K562 (cell line): Measurements from ENCODE around the gene GPATCH4. TPM values are rescaled to one million over a fixed set of nuclear protein-coding genes. Genes with fewer than 3 reads are reported as not detected.

Experiments used
- CBX2 ChIP-seq: fragments of 200-600 bp; sonication (generic); IDR thresholded peaks from one replicate; pipeline ENCODE4 v1.6.1; 2012; ENCODE audit warnings: mild to moderate bottlenecking, low read length, inconsistent platforms; ENCODE audit not compliant: insufficient read depth, poor library complexity, severe bottlenecking
- FOXM1 ChIP-seq, 2 experiments: fragments of 450-650 bp in 1 of 2; sonication (generic) in 1 of 2; formaldehyde crosslinking in 1 of 2; IDR thresholded peaks; 2 replicates each; pipeline versions ENCODE4 v1.6.1 to v1.9.0; 2017 to 2022; ENCODE audit warnings: low read depth in 2 of 2, mild to moderate bottlenecking in 2 of 2, missing genetic modification reagents in 1 of 2, moderate library complexity in 1 of 2
- HMG20B ChIP-seq: fragments of 250-450 bp; sonication (Bioruptor Pico); IDR thresholded peaks from 2 replicates; pipeline ENCODE4 v1.5.0; 2021; ENCODE audit warnings: mild to moderate bottlenecking
- MYBL2 ChIP-seq, 2 experiments: fragments of 450-650 bp in 1 of 2; sonication (generic) in 1 of 2; formaldehyde crosslinking in 1 of 2; IDR thresholded peaks; 2 replicates each; pipeline versions ENCODE4 v1.6.1 to v1.8.1; 2017 to 2022; ENCODE audit warnings: borderline replicate concordance in 1 of 2, inconsistent platforms in 1 of 2, low read depth in 1 of 2, mild to moderate bottlenecking in 1 of 2, missing genetic modification reagents in 1 of 2, moderate library complexity in 1 of 2
- PTRF ChIP-seq: fragments of 450-650 bp; IDR thresholded peaks from 2 replicates; pipeline ENCODE4 v1.6.1; 2016; ENCODE audit warnings: mild to moderate bottlenecking, missing genetic modification characterization, missing compliant biosample characterization
- RBM22 ChIP-seq: fragments of 200-400 bp; formaldehyde crosslinking; IDR thresholded peaks from 2 replicates; pipeline ENCODE4 v1.6.1; 2018; ENCODE audit warnings: low read length, low read depth; ENCODE audit not compliant: poor library complexity, severe bottlenecking
- TEAD1 ChIP-seq, 2 experiments: fragments of 450-650 bp in 1 of 2; sonication (generic) in 1 of 2; formaldehyde crosslinking; IDR thresholded peaks; 2 replicates each; pipeline versions ENCODE4 v1.4.0 to v1.8.0; 2020 to 2022; ENCODE audit warnings: mild to moderate bottlenecking in 2 of 2, missing genetic modification reagents in 1 of 2
- ZNF445 ChIP-seq: fragments of 250-450 bp; sonication (Bioruptor Pico); IDR thresholded peaks from 2 replicates; pipeline ENCODE4 v1.4.0; 2020; ENCODE audit warnings: low read depth, mild to moderate bottlenecking, moderate library complexity
- polyA plus RNA-seq, 8 experiments: library from polyadenylated mRNA; depleted of rRNA in 4 of 8; stranded (reverse) in 5 of 8; unstranded in 3 of 8; fragments of >200 nt; fragmentation: Nextera tagmentation in 2 of 8; fragmentation: Illumina TruSeq in 1 of 8; extraction: Ambion mirVana in 2 of 8; extraction: Trizol in 1 of 8; gene quantifications; 2 replicates each; pipeline versions ENCODE4 v1.2.1 to v1.2.3, GENCODE V29; 2011 to 2014; ENCODE audit warnings: inconsistent platforms in 1 of 8, missing spikeins in 1 of 8
- total RNA-seq, 7 experiments: library from RNA; depleted of rRNA in 6 of 7; stranded (reverse); fragments of >200 nt in 6 of 7; fragmentation: Illumina TruSeq in 2 of 7; extraction: Trizol in 2 of 7; gene quantifications; 2 replicates each; pipeline versions ENCODE4 v1.2.1 to v1.2.3, GENCODE V29; 2011 to 2021; ENCODE audit warnings: low replicate concordance in 1 of 7
- TF ChIP-seq, protein P1 (sequence below): fragments of 250-450 bp; sonication (Bioruptor Pico); IDR thresholded peaks from 2 replicates; pipeline ENCODE4 v1.4.0; 2020
- TF ChIP-seq, protein P2 (sequence below): IDR thresholded peaks from 2 replicates; pipeline ENCODE4 v1.6.1; 2011; ENCODE audit warnings: borderline replicate concordance, low read depth, mild to moderate bottlenecking, moderate library complexity, low read length; ENCODE audit not compliant: insufficient read depth, poor library complexity, severe bottlenecking
- TF ChIP-seq, protein P3 (sequence below), 2 experiments: IDR thresholded peaks; 2 replicates each; pipeline ENCODE4 v1.6.1; 2012; ENCODE audit warnings: improper control_type of control experiment in 2 of 2, low read depth in 2 of 2, low read length in 2 of 2, borderline replicate concordance in 1 of 2
- TF ChIP-seq, protein P4 (sequence below), 2 experiments: fragments of 450-650 bp; IDR thresholded peaks; 2 replicates each; pipeline ENCODE4 v1.6.1; 2016
- TF ChIP-seq, protein P5 (sequence below): fragments of 450-650 bp; formaldehyde crosslinking; IDR thresholded peaks from 2 replicates; pipeline ENCODE4 v1.4.0; 2022; ENCODE audit warnings: mild to moderate bottlenecking, moderate library complexity
- TF ChIP-seq, protein P6 (sequence below): fragments of 450-650 bp; IDR thresholded peaks from 2 replicates; pipeline ENCODE4 v1.6.1; 2017; ENCODE audit warnings: antibody characterized with exemption

Gene GPATCH4
- total and polyA plus RNA-seq, 9 of the 15 experiments (the other 6 are each of a cell fraction or from before 2014, with no cell fraction given), result 43.7 to 105 (median 76.5) TPM

DNA sequence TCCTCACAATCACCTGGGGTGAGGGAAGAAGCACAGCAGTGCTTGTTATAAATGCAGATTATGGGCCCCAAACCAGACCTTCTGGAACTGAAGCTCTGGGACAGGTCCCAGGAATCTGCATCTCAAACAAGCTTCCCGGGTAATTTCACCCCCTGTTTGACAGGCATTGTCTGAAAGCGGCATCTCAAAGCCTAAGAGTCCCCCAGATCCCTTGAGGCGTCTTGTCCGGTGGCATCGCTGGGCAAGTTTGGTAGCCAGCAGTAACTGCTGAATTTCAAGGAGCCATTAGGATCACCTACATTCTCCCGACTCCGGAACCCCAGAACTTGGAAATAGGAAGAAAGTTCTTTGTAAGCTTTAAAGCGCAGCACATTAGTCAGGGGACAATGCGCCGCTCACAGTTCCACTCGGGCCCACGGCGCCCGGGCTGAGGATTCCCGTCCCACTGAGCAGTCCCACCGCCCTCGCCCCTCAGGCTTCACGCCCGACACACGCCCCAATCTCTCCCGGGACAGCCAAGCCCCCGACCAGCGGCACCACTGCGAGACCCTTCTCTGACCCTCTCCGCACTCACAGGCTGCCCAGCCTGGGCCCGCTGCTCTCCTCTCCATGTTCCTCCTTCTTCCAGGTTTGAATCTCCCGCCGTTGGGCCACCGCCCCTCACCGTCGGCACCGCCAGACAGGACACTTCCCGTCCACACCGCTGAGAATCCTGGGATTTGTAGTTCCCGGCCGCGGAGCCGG, 29.2 kb downstream of the GPATCH4 start, which contains the start of gene IQGAP3 (continued):
- TF ChIP-seq HMG20B (CRISPR knock-in tag) (no peak), TEAD1 (CRISPR knock-in tag; IDR thresholded peaks at IDR 0.05) (no peak), ZNF445 (no peak), MYBL2 (IDR thresholded peaks at IDR 0.05; ENCODE audit: low read depth) (peak; percentile 95), MYBL2 (CRISPR knock-in tag; IDR thresholded peaks at IDR 0.05; ENCODE audit: borderline replicate concordance) (peak; percentile 62; the same call in 1 of the 2 replicates), FOXM1 (IDR thresholded peaks at IDR 0.05; ENCODE audit: low read depth) (peak; percentile 56; the same call in 1 of the 2 replicates), FOXM1 (CRISPR knock-in tag; IDR thresholded peaks at IDR 0.05; ENCODE audit: low read depth) (no peak), RBM22 (no peak), PTRF (no peak), CBX2 (no peak)
- TF ChIP-seq, protein P1, sequence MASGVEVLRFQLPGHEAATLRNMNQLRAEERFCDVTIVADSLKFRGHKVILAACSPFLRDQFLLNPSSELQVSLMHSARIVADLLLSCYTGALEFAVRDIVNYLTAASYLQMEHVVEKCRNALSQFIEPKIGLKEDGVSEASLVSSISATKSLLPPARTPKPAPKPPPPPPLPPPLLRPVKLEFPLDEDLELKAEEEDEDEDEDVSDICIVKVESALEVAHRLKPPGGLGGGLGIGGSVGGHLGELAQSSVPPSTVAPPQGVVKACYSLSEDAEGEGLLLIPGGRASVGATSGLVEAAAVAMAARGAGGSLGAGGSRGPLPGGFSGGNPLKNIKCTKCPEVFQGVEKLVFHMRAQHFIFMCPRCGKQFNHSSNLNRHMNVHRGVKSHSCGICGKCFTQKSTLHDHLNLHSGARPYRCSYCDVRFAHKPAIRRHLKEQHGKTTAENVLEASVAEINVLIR (CRISPR knock-in tag), result no peak; the same call in 1 of the 2 replicates
- TF ChIP-seq, protein P2, sequence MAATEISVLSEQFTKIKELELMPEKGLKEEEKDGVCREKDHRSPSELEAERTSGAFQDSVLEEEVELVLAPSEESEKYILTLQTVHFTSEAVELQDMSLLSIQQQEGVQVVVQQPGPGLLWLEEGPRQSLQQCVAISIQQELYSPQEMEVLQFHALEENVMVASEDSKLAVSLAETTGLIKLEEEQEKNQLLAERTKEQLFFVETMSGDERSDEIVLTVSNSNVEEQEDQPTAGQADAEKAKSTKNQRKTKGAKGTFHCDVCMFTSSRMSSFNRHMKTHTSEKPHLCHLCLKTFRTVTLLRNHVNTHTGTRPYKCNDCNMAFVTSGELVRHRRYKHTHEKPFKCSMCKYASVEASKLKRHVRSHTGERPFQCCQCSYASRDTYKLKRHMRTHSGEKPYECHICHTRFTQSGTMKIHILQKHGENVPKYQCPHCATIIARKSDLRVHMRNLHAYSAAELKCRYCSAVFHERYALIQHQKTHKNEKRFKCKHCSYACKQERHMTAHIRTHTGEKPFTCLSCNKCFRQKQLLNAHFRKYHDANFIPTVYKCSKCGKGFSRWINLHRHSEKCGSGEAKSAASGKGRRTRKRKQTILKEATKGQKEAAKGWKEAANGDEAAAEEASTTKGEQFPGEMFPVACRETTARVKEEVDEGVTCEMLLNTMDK, result no peak
- TF ChIP-seq, protein P3, sequence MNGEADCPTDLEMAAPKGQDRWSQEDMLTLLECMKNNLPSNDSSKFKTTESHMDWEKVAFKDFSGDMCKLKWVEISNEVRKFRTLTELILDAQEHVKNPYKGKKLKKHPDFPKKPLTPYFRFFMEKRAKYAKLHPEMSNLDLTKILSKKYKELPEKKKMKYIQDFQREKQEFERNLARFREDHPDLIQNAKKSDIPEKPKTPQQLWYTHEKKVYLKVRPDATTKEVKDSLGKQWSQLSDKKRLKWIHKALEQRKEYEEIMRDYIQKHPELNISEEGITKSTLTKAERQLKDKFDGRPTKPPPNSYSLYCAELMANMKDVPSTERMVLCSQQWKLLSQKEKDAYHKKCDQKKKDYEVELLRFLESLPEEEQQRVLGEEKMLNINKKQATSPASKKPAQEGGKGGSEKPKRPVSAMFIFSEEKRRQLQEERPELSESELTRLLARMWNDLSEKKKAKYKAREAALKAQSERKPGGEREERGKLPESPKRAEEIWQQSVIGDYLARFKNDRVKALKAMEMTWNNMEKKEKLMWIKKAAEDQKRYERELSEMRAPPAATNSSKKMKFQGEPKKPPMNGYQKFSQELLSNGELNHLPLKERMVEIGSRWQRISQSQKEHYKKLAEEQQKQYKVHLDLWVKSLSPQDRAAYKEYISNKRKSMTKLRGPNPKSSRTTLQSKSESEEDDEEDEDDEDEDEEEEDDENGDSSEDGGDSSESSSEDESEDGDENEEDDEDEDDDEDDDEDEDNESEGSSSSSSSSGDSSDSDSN (IDR thresholded peaks at IDR 0.05; ENCODE audit: borderline replicate concordance in 1 of 2, low read depth in 2 of 2, low read length in 2 of 2), result no peak
- TF ChIP-seq, protein P4, sequence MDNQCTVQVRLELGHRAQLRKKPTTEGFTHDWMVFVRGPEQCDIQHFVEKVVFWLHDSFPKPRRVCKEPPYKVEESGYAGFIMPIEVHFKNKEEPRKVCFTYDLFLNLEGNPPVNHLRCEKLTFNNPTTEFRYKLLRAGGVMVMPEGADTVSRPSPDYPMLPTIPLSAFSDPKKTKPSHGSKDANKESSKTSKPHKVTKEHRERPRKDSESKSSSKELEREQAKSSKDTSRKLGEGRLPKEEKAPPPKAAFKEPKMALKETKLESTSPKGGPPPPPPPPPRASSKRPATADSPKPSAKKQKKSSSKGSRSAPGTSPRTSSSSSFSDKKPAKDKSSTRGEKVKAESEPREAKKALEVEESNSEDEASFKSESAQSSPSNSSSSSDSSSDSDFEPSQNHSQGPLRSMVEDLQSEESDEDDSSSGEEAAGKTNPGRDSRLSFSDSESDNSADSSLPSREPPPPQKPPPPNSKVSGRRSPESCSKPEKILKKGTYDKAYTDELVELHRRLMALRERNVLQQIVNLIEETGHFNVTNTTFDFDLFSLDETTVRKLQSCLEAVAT (IDR thresholded peaks at IDR 0.05), result no peak; a peak in 1 of 4 replicates
- TF ChIP-seq, protein P5, sequence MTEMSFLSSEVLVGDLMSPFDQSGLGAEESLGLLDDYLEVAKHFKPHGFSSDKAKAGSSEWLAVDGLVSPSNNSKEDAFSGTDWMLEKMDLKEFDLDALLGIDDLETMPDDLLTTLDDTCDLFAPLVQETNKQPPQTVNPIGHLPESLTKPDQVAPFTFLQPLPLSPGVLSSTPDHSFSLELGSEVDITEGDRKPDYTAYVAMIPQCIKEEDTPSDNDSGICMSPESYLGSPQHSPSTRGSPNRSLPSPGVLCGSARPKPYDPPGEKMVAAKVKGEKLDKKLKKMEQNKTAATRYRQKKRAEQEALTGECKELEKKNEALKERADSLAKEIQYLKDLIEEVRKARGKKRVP (CRISPR knock-in tag), result no peak
- TF ChIP-seq, protein P6, sequence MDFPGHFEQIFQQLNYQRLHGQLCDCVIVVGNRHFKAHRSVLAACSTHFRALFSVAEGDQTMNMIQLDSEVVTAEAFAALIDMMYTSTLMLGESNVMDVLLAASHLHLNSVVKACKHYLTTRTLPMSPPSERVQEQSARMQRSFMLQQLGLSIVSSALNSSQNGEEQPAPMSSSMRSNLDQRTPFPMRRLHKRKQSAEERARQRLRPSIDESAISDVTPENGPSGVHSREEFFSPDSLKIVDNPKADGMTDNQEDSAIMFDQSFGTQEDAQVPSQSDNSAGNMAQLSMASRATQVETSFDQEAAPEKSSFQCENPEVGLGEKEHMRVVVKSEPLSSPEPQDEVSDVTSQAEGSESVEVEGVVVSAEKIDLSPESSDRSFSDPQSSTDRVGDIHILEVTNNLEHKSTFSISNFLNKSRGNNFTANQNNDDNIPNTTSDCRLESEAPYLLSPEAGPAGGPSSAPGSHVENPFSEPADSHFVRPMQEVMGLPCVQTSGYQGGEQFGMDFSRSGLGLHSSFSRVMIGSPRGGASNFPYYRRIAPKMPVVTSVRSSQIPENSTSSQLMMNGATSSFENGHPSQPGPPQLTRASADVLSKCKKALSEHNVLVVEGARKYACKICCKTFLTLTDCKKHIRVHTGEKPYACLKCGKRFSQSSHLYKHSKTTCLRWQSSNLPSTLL, result no peak
